Panc1 (cell line): ENCODE measurements around the gene ZNF414.

Experiments used
- CTCF ChIP-seq: fragments of 450-650 bp; IDR thresholded peaks from 2 replicates; pipeline ENCODE4 v1.5.1; 2017; ENCODE audit warnings: mild to moderate bottlenecking
- POLR2AphosphoS5 ChIP-seq: IDR thresholded peaks from 2 replicates; pipeline ENCODE4 v1.6.1; 2012; ENCODE audit warnings: mild to moderate bottlenecking, low read depth, low read length, moderate library complexity
- REST ChIP-seq, 2 experiments: IDR thresholded peaks; 2 replicates each; pipeline ENCODE4 v1.6.1; 2011 to 2012; ENCODE audit warnings: low read depth in 2 of 2, control low read depth in 1 of 2, low read length in 1 of 2, mild to moderate bottlenecking in 1 of 2, moderate library complexity in 1 of 2; ENCODE audit not compliant: insufficient read depth in 1 of 2
- SIN3A ChIP-seq: IDR thresholded peaks from 2 replicates; pipeline ENCODE4 v1.6.1; 2012; ENCODE audit warnings: low read depth, mild to moderate bottlenecking, low read length, moderate library complexity, borderline replicate concordance; ENCODE audit not compliant: insufficient read depth
- TCF7L2 ChIP-seq: IDR thresholded peaks from 2 replicates; pipeline ENCODE4 v1.6.1; 2011; ENCODE audit warnings: mild to moderate bottlenecking, low read depth, low read length, inconsistent platforms

DNA sequence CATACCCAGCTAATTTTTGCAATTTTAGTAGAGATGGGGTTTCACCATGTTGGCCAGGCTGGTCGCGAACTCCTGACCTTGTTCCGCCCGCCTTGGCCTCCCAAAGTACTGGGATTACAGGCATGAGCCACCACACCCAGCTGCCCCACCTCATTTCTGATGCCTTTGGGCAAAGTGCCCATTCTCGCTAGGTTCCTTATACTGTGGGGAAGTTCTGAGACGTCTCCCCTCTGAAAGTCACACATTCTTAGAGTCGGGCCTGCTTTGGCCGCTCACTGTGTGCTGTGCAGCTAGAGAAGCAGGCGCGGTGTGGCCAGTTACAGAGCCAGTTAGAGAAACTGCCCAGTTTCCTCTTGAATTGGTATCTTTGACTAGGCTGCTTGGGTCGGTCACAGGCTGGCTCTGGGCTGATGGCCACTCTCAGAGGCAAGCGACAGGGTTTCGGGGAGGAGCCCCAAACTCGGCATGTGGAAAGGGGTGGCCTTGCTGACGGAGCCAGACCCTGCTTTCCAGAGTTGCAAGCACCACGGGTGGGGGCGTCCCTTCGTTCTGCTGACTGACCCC lies 29.6 kb downstream of the ZNF414 start:
- TF ChIP-seq CTCF (no peak), REST (IDR thresholded peaks at IDR 0.05; ENCODE audit: insufficient read depth in 1 of 2, low read depth in 2 of 2, low read length in 1 of 2) (no peak), POLR2AphosphoS5 (no peak), TCF7L2 (no peak), SIN3A (no peak)
